ENCODE results near the gene ZNF804B.

- TF ChIP-seq POLR2A (IDR thresholded peaks at IDR 0.05; ENCODE audit: low read length) (no peak), GATA1 (IDR thresholded peaks at IDR 0.05; ENCODE audit: low read depth, low read length) (no peak)
These were observed 125.6 kb downstream of the ZNF804B start for GRCh38 chr7:88885131-88885530.
